GM21717 (cell line): ENCODE results near the gene LMO1.

ENCODE experiments used
- ATAC-seq: cut with Tn5 transposase; IDR thresholded peaks from one replicate; pipeline ENCODE4 v1.9.1; 2021; ENCODE audit warnings: mild to moderate bottlenecking, moderate library complexity; ENCODE audit not compliant: unreplicated experiment

Gene LMO1

GRCh38 chr11:8288824-8289491, 25.3 kb upstream of the LMO1 start:
- ATAC-seq = no peak

GRCh38 chr11:8288166-8288772, 24.6 kb upstream of the LMO1 start:
- no peak for ATAC-seq

- no peak for ATAC-seq
Observed at GRCh38 chr11:8287703-8288102, 24.0 kb upstream of the LMO1 start.

- ATAC-seq = no peak
Observed at GRCh38 chr11:8287297-8287696, 23.6 kb upstream of the LMO1 start.

GRCh38 chr11:8286886-8287285, 23.2 kb upstream of the LMO1 start:
- no peak for ATAC-seq

- ATAC-seq = no peak
Observed at GRCh38 chr11:8285796-8286195, 22.1 kb upstream of the LMO1 start.

- no peak for ATAC-seq
Observed at GRCh38 chr11:8285228-8285627, 21.6 kb upstream of the LMO1 start.

GRCh38 chr11:8283465-8284230, 20.0 kb upstream of the LMO1 start:
- no peak for ATAC-seq

- no peak for ATAC-seq
Observed at GRCh38 chr11:8283100-8283464, 19.4 kb upstream of the LMO1 start.

GRCh38 chr11:8282631-8283030, 19.0 kb upstream of the LMO1 start:
- ATAC-seq = no peak

GRCh38 chr11:8281266-8281665, 17.6 kb upstream of the LMO1 start:
- ATAC-seq = no peak

GRCh38 chr11:8277691-8278090, 14.0 kb upstream of the LMO1 start:
- no peak for ATAC-seq

- ATAC-seq = no peak
Observed at GRCh38 chr11:8276528-8276927, 12.8 kb upstream of the LMO1 start.

- ATAC-seq = no peak
Observed at GRCh38 chr11:8273287-8273686, 9.6 kb upstream of the LMO1 start.

- ATAC-seq = no peak
Observed at GRCh38 chr11:8271106-8271886, 7.6 kb upstream of the LMO1 start.

- ATAC-seq = no peak
Observed at GRCh38 chr11:8269636-8270035, 6.0 kb upstream of the LMO1 start.

- no peak for ATAC-seq
Observed at GRCh38 chr11:8268530-8269400, 5.1 kb upstream of the LMO1 start.

GRCh38 chr11:8267831-8268529, 4.3 kb upstream of the LMO1 start:
- ATAC-seq = no peak

- no peak for ATAC-seq
Observed at GRCh38 chr11:8267280-8267679, 3.6 kb upstream of the LMO1 start.
